ENCODE results near the gene REV3L.
"Not testable (repeated sequence)": the region's sequence is repeated elsewhere in the genome, so short reads cannot be mapped to it uniquely, and the experiment has no call there.

The REV3L gene

DNA sequence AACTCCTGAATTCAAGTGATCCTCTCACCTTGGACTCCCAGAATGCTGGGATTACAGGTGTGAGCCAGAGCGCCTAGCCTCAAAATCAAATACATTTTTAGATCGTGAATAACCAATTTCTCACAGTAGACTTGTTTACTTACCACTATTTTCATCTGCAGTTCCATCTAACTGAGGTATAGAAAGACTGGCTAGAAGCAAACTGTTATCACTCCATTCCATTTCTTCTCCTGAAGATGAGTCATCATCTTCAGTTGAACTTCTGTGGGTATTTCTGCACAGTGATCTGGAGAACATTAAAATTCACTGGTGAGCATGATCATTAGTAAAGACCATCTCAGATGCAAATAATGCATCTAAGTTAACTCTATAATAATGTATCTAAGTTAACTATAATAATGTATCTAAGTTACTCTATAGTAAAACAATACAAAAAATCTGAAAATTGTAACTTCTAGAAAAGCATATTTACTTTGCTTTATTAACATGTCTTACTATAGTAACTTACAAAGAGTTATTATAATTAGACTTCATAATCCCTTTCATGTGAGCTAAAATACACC is 105.4 kb downstream of the REV3L start:
- DNase-seq (ENCODE audit: low read depth, low spot score): no peak

DNA sequence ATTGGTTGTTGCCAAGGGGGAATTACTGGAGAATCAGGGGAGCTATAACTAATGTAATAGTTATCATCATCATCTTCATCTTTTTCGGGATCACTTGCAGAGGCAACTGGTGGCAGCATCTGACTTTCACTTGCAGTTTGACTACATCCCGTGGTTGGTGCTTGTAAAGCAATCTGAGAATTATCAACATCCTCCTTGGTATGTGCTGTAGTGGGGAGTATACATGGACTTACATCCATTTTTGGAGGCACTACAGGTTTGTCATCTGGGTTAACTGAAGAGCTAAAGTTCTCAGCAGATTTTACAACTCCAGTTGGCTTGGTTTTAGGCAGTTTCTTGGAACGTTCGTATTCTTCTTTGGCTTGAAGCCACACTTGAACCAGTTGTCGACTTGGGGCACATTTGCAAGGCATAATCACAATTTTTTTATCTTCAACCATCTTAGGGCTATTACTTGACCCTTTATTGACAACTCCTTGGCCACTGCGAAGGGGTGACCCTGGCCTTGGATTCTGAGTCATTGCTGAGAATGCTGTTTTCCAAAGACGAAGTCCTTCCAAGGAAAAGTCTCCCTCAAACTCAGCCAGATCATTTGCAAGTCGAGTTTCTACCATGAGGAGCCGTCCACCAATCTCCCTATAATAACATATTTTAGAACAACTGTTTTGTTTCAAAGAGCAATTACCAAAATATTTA is 115.5 kb downstream of the REV3L start:
- DNase-seq (ENCODE audit: low read depth, low spot score): no peak

DNA sequence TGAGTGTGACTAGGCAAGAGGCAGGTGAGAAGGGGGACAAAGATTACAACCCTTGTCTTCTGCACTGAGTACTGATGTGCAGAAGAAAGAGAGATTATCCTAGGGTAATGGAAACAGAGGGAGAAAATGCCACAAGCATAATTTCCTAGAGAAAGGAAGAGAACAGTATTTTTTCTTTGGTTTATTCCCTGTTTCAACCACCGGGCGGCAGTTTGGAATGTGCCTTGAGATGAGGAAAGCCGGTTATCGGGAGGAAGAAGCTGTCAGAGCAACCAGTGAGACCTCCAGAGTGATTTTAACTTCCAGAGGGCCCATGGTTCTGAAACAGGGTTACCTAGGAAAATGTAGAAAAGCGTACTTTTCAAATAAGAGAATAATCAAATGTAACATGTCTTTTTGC is 121.4 kb downstream of the REV3L start:
- peak; percentile 4 for DNase-seq (ENCODE audit: low read depth, low spot score)

DNA sequence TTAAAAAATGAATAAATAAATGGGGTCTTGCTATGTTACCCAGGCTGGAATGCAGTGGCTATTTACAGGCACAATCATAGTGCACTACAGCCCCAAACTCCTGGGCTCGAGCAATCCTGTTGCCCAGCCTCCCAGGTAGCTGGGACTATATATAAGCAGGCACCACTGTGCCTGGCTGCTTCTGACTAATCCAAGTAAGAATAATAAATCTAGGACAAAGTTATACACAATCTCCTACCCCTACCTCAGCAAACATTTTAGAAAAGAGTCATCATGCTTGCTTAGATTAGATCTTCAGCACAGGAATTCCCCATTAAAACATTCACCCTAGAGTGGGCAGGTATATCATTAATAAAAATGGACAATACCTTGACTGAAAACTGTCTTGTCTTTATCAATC is 124.6 kb downstream of the REV3L start:
- no peak for DNase-seq (ENCODE audit: low read depth, low spot score)

DNA sequence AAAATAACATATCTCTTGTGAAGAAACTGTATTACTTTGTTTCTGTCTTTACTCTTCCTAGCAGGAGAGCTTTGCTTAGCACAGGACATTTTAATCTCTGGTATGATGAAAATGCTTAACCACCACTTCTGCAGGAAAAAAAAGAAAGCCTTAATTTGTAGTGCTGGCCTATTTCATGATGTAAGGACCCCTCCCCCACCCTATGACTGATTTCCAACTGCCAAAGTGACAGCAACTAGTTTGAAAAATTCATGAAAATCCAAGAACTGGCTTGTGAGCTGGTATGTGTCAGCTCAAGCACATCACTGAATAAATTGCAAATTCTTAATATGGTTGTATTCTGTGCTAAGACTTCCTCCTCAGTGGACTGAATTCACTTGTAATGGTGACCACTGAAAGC is 125.3 kb downstream of the REV3L start:
- DNase-seq (ENCODE audit: low read depth, low spot score): no peak

DNA sequence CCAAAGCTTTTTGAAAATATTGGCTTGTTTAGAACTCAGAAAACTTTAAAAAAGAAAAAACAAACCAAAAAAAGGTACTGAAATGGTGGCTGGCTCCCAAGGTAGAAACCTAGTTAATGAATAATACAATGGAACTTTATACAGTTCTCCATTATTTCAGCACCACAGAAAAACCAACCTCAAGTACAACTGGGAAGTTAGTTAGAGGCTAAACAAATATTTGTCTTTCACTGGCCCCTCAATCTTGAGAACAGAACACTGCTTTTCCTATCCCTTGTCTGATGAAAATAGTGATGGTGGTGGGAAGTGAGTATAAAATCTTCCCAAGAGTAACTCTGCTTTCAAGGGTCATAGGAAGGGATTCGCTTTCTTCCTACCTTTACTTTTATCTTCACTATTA is 126.5 kb downstream of the REV3L start:
- no peak for DNase-seq (ENCODE audit: low read depth, low spot score)

DNA sequence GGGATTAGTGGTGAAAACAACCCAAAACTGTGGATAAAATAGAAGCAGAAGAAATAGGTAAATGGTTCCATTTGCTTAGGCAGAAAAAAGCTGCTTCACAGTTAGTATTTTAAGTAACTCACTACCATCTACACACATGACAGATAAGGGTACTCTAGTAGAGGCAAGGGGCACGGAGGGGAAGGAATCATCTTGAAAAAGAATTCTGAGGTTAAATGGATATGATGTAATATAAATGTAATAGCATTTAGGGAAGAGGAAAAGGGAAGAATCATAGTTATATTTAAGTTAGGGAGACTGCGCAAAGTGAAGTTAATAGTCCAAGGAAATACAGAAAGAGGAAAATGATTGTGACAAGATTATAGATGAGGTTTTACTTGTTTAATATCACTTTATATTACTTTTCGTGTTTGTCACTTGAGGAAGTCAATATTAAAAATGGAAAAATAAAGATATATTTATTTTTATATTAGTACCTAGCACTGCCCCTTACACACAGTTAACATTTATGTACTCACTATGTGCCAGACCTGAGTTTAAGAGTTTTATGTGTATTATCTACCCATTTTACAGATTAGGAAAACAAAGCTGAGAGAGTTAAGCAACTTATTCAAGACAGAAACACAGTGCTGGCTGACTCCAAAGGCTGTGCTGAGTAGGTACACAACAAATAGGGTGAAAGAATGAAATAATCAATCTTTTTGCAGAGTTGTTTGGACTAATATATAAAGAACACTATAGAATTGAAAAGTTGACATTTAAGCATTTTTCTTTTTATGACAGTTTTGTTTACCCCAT is 128.1 kb downstream of the REV3L start:
- DNase-seq (ENCODE audit: low read depth, low spot score): no peak

DNA sequence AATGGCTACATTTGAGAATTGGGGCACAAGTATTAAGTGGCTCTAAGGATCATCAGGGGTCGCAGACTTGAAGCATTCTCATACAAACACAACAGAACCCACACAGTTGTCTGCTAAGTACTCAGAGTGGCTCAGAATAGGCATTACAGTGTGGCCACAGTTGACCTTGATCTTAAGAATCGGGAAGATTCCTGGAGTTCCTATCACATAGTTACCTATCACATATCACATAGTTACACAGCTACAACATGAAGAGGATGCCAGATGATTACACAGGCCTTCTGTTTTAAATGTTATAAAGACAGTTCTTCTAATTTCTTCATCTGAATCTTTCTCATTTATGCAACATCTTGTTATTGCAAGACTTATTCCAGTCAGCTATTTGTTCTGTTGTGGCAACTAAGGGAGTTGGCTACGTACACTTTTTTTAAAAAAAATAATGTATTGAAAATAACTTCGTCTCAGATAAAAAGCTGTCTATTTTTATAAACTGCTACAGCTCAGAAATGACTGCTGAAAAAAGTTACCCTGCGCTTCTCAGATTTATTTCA is 129.0 kb downstream of the REV3L start:
- no peak for DNase-seq (ENCODE audit: low read depth, low spot score)

DNA sequence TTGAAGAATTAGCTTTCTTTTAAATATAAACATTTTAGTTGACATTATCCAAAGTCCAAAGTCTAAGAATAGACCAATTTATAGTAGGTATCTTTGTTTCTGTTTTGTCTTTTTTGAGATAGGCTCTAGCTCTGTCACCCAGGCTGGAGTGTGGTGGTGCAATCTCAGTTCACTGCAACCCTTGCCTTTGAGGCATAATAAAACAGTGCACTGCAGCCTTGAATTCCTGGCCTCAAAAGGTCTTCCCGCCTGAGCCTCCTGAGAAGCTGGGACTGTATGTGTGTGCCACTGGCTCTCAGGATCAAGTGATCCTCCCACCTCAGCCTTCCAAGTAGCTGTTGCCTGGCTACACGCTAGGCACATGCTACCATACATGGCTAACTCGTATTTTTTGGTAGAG is 135.4 kb downstream of the REV3L start:
- no peak for DNase-seq (ENCODE audit: low read depth, low spot score)

DNA sequence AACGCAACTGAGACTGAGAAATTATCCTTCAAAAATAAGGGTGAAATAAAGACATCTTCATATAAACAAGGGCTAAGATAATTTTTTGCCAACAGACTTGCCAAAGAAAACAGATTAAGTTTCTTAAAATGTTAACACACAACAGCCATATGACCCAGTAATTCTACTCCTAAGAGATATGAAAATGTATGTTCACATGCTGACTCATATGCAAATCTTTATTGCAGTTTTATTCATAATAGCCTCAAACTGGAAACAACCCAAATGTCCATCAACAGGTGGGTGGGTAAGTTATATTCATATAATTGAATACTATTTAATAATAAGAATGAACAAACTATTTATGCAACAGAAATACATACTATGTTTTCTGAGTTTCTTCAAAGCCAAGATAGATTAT is 140.1 kb downstream of the REV3L start:
- no peak for DNase-seq (ENCODE audit: low read depth, low spot score)

DNA sequence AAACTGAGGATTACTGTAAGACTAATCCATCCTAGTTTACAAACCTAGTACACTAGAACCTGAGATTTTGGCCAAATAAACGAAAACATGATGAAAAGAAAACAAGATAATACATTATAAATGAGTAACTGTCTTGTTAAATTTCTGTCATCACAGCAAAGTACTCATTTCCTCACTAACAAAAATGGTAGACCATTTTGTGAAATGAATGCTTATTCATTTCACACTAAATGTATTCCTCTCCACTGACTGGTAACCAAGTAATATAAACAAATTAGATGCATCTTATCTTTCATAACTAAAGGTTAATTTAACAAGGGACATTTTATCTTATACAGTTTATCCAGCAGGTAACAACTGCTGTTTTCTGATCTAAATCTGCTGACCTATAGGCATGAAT is 143.7 kb downstream of the REV3L start:
- DNase-seq (ENCODE audit: low read depth, low spot score): no peak

DNA sequence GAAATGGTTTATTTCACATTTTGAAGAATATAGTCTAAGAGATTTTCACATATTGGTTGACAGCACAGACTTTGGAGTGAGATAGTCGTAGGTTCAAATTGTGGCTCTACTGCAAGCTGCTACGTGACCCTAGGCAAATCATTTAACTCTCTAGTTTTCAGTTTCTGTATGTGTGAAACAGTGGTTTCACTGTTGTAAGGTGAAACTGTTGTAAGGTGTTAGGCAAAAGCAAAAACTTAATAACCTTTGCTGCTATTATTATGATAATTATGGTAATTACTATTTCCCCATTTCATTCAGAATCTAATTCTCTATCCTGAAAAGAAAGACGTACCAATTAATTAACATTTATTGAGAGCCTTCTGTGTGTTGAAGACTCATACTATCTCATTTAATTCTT is 144.2 kb downstream of the REV3L start:
- no peak for DNase-seq (ENCODE audit: low read depth, low spot score)

DNA sequence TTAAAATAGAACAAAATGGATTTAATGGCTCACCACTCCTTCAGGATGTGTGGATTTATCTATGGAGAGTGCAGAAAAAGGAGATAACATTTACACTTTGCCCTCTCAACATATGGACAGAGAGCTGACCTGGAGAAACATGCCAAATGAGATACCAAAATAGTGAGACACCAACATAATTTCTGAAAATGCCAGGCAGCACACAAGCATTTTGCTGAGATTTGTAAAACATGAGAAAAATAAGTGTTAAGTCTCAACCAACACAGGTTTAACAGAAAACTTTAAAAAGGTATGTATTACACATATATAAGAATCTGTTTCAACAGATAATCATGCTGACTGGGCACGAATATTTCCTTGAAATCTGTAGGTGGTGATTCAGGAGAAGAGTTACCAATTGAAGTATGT is 145.2 kb downstream of the REV3L start:
- no peak for DNase-seq (ENCODE audit: low read depth, low spot score)

DNA sequence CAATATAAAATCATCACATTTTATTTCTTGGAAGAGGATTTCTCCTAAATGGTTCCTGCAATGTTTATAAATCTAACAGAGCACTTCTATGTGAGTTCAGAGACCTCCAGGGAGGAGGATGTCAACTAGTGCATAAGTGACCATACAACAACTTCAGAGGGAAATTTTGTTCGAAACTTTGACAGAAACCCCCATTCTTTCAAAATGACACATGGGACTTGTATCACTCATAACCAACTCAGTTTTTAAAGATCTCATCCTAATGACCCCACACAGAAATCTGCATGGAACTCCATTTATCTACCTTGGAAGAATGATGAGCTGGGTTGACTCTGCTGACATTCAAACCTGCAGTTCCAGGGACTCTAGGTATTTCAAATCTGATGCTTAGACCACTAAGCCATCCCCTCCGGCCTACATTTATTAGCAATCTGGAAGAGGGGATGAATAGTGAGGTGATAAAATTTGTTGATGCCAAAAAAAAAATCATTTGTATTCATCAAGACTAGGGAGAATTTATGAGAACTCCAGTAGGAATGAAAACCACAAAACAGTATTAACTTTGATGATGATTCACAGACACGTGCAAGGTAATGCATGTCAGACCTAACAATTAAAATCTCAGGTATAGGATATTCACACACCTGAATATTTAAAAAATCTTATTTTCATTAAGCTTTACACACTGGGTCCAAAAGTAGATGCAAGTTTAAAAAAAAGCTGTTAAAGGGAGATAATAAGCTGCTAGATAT is 153.0 kb downstream of the REV3L start:
- DNase-seq (ENCODE audit: low read depth, low spot score): no peak

DNA sequence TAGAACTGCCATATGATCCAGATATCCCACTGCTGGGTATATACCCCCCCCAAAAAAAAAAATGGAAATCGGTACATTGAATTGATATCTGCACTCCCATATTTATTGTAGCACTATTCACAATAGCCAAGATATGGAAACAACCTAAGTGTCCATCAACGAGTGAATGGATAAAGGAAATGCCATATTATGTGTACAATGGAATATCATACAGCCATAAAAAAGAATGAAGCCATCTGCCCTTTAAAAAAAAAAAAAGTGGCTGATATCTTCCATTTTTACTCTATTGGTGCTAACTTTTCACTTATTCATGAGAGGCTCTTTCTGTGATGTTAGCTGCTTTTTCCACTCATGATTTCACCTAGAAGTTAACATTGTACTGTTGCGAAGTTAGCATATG is 156.5 kb downstream of the REV3L start:
- DNase-seq (ENCODE audit: low read depth, low spot score): no peak

DNA sequence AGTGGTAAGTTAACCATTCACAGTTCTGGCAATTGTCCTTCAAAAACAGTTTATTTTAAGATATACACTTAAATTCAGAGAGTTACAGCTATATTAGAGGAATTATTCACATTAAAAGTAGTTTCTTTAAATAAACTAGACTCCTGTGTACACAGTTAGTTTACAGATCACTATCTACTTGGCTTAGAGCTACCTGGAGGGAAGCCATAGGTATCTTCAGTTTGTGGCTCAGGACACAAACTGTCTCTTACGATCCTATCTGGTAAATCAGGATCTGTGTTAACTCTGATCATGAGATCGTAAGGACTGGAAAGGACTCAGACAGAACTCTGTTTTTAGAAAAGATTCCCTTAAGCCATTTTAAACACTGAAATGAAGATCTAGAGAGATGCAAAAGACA is 160.9 kb downstream of the REV3L start:
- no peak for DNase-seq (ENCODE audit: low read depth, low spot score)

DNA sequence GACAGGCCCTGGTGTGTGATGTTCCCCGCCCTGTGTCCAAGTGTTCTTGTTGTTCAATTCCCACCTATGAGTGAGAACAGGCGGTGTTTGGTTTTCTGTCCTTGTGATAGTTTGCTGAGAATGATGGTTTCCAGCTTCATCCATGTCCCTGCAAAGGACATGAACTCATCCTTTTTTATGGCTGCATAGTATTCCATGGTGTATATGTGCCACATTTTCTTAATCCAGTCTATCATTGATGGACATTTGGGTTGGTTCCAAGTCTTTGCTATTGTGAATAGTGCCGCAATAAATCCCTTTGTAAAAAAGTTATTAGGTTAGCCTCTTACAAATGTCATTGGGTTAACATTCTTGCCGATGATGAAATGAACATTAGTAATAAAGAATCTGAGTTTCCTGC is 175.1 kb downstream of the REV3L start:
- DNase-seq (ENCODE audit: low read depth, low spot score): not testable (repeated sequence)

DNA sequence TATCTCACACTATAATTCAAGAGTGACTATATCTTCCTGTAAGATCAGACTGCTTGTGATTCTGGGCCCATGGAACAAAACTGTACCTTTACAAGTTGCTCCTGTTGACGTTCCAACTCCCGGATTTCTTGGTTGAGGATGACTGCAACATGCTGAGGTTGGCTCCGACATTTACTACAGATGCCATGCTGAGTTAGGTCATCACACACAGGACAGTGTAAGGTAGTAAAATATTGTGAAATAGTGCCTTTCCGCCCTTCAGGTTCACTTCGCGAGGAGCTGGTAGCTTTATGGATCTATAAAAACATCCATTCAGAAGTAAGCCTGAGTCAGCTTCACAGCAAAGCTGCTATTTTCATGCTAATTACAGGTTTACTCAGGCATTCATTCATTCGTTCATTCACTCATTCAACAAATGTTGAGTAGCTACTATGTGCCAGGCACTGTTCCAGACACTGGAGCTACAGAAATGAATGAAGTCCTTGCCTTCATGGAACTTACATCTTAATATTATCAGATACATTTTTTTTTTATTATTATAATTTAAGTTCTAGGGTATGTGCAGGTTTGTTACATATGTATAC is 175.7 kb downstream of the REV3L start:
- DNase-seq (ENCODE audit: low read depth, low spot score): no peak

DNA sequence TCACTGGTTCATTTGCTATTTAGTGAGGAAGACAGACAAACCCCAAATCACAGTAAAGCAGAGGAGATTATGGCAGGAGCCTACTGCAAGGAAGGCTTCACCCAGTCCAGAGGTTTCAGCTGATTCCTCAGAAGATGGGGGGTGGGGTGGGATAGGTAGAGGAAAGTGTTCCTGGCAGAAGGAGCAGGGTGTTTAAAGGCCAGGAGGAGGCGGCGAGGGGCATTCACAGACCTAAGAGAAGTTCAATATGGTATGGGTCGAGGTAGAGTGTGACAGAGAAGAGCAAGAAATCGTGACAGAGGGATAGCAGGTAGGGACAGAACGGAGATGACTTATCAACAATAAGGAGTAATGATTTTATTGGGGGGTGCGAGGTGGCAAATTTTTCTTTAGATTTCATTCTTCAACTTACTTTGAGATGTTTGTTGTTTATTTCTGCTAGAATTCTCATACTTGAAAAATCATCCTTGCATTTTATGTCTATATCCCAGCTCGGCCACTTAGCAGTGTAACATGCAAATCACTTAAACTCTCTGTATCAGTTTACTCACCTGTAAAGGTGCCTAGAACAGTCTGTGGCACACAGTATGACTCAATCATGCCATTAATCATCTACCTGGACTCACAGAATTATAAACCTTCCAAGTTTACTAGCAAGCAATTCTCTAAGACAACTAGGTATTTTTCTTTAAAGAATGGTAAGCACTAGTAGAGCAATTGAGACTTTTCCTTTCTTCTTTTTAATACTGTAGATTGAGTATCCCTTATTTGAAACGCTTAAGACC is 176.7 kb downstream of the REV3L start:
- no peak for DNase-seq (ENCODE audit: low read depth, low spot score)

DNA sequence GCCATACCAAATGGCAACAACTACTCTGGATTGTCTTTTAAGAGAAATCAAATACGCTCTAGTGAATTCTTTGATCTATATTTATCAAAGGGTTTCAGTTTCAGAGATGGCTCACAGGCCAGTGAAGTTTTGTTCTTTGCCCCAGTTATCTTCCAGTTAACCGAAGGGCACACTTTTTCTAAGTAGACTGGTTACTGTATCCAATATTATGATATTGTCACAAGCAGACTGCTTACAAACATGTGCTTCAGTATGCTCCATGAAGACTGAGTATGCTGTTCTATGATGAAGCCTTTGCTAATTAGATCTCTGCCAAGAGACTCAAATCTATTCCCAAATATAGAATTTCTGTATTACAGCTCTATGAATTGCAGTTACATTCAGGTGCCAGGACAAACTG is 181.1 kb downstream of the REV3L start:
- no peak for DNase-seq (ENCODE audit: low read depth, low spot score)

Data from smooth muscle cell of the brain vasculature (primary cell).